Skeletal muscle satellite cell (primary cell): ENCODE data around the gene COBL.
"Not testable (repeated sequence)": the region's sequence is repeated elsewhere in the genome, so short reads cannot be mapped to it uniquely, and the experiment has no call there.

ENCODE experiments used
- H3K27me3 ChIP-seq: 2 replicates; pipeline ENCODE4 v1.7.0; 2013; ENCODE audit warnings: low read length; ENCODE audit not compliant: control insufficient read depth, insufficient read depth
- H3K36me3 ChIP-seq: 2 replicates; pipeline ENCODE4 v1.7.0; 2013; ENCODE audit warnings: mild to moderate bottlenecking, control low read depth, low read length; ENCODE audit not compliant: insufficient read depth
- H3K4me1 ChIP-seq: 2 replicates; pipeline ENCODE4 v1.7.0; 2013; ENCODE audit warnings: low read length; ENCODE audit not compliant: control insufficient read depth, insufficient read depth
- H3K4me2 ChIP-seq: 2 replicates; pipeline ENCODE4 v1.7.0; 2013; ENCODE audit warnings: mild to moderate bottlenecking, low read length
- H3K4me3 ChIP-seq: 2 replicates; pipeline ENCODE4 v1.7.0; 2013; ENCODE audit warnings: low read length
- H3K9ac ChIP-seq: 2 replicates; pipeline ENCODE4 v1.7.0; 2013; ENCODE audit warnings: mild to moderate bottlenecking, low read depth, low read length, moderate library complexity
- H3K9me3 ChIP-seq: replicated peaks from 2 replicates; pipeline ENCODE4 v1.7.0; 2013; ENCODE audit warnings: mild to moderate bottlenecking, control low read depth, low read length

COBL gene

GRCh38 chr7:51222916-51223315, 93.7 kb downstream of the COBL start:
- Histone ChIP-seq H3K4me3 (no peak overlapping the region), H3K9me3 (no peaks in the 10 kb centered on the region), H3K4me2 (no peak overlapping the region), H3K9ac (no peak overlapping the region), H3K4me1 (no peaks in the 10 kb centered on the region), H3K27me3 (no peaks in the 10 kb centered on the region), H3K36me3 (no peaks in the 10 kb centered on the region)

- Histone ChIP-seq H3K4me1 (no peaks in the 10 kb centered on the region), H3K9me3 (no peaks in the 10 kb centered on the region), H3K4me3 (no peak overlapping the region), H3K9ac (no peak overlapping the region), H3K36me3 (no peaks in the 10 kb centered on the region), H3K27me3 (no peaks in the 10 kb centered on the region), H3K4me2 (no peak overlapping the region)
Observed at GRCh38 chr7:51220226-51220625, 96.4 kb downstream of the COBL start.

- H3K27me3 ChIP-seq, result no peaks in the 10 kb centered on the region
- no peak overlapping the region for H3K4me3 ChIP-seq
- no peaks in the 10 kb centered on the region for H3K36me3 ChIP-seq
- H3K9me3 ChIP-seq, result no peaks in the 10 kb centered on the region
- H3K9ac ChIP-seq, result no peak overlapping the region
- no peak overlapping the region for H3K4me2 ChIP-seq
- H3K4me1 ChIP-seq, result no peaks in the 10 kb centered on the region
Observed at GRCh38 chr7:51219261-51219988, 97.2 kb downstream of the COBL start.

- no peaks in the 10 kb centered on the region for H3K9me3 ChIP-seq
- H3K4me2 ChIP-seq, result no peak overlapping the region
- H3K9ac ChIP-seq, result no peak overlapping the region
- H3K4me3 ChIP-seq, result no peak overlapping the region
- H3K4me1 ChIP-seq, result no peaks in the 10 kb centered on the region
- no peaks in the 10 kb centered on the region for H3K27me3 ChIP-seq
- no peaks in the 10 kb centered on the region for H3K36me3 ChIP-seq
Observed at GRCh38 chr7:51217804-51218203, 98.8 kb downstream of the COBL start.

GRCh38 chr7:51214098-51214497, 102.5 kb downstream of the COBL start:
- H3K4me2 ChIP-seq, result no peak overlapping the region
- no peak overlapping the region for H3K9ac ChIP-seq
- H3K9me3 ChIP-seq, result no peaks in the 10 kb centered on the region
- H3K27me3 ChIP-seq, result no peaks in the 10 kb centered on the region
- H3K4me1 ChIP-seq, result peaks cover 4% of the 10 kb centered on the region
- no peaks in the 10 kb centered on the region for H3K36me3 ChIP-seq
- H3K4me3 ChIP-seq, result no peak overlapping the region

- H3K36me3 ChIP-seq, result no peaks in the 10 kb centered on the region
- no peak overlapping the region for H3K9ac ChIP-seq
- no peak overlapping the region for H3K4me3 ChIP-seq
- no peak overlapping the region for H3K4me2 ChIP-seq
- no peaks in the 10 kb centered on the region for H3K9me3 ChIP-seq
- peaks cover 6% of the 10 kb centered on the region for H3K4me1 ChIP-seq
- no peaks in the 10 kb centered on the region for H3K27me3 ChIP-seq
Observed at GRCh38 chr7:51213618-51214017, 103.0 kb downstream of the COBL start.

- Histone ChIP-seq H3K4me2 (no peak overlapping the region), H3K9ac (no peak overlapping the region), H3K4me3 (no peak overlapping the region), H3K4me1 (peaks cover 6% of the 10 kb centered on the region), H3K36me3 (no peaks in the 10 kb centered on the region), H3K9me3 (no peaks in the 10 kb centered on the region), H3K27me3 (no peaks in the 10 kb centered on the region)
Observed at GRCh38 chr7:51210766-51211165, 105.8 kb downstream of the COBL start.

GRCh38 chr7:51209426-51209825, 107.2 kb downstream of the COBL start:
- H3K27me3 ChIP-seq, result no peaks in the 10 kb centered on the region

GRCh38 chr7:51208125-51208524, 108.5 kb downstream of the COBL start:
- H3K36me3 ChIP-seq, H3K4me3 ChIP-seq, H3K9me3 ChIP-seq, H3K9ac ChIP-seq, H3K27me3 ChIP-seq, H3K4me1 ChIP-seq, H3K4me2 ChIP-seq: not testable (repeated sequence)

More at GRCh38 chr7:51209426-51209825, 107.2 kb downstream of the COBL start:
- Histone ChIP-seq H3K4me2 (no peak overlapping the region), H3K9me3 (no peaks in the 10 kb centered on the region), H3K4me1 (peaks cover 6% of the 10 kb centered on the region), H3K9ac (no peak overlapping the region), H3K36me3 (no peaks in the 10 kb centered on the region), H3K4me3 (no peak overlapping the region)

- no peak overlapping the region for H3K4me3 ChIP-seq
- H3K9ac ChIP-seq, result no peak overlapping the region
- H3K9me3 ChIP-seq, result no peaks in the 10 kb centered on the region
- H3K27me3 ChIP-seq, result no peaks in the 10 kb centered on the region
- H3K36me3 ChIP-seq, result no peaks in the 10 kb centered on the region
- H3K4me1 ChIP-seq, result no peaks in the 10 kb centered on the region
- no peak overlapping the region for H3K4me2 ChIP-seq
Observed at GRCh38 chr7:51198654-51199053, 118.0 kb downstream of the COBL start.

GRCh38 chr7:51190969-51191368, 125.6 kb downstream of the COBL start:
- no peaks in the 10 kb centered on the region for H3K36me3 ChIP-seq
- no peak overlapping the region for H3K4me3 ChIP-seq
- peaks cover 3% of the 10 kb centered on the region for H3K27me3 ChIP-seq
- no peaks in the 10 kb centered on the region for H3K4me1 ChIP-seq
- H3K9ac ChIP-seq, result no peak overlapping the region
- H3K9me3 ChIP-seq, result no peaks in the 10 kb centered on the region
- no peak overlapping the region for H3K4me2 ChIP-seq

- Histone ChIP-seq H3K4me2 (no peak overlapping the region), H3K27me3 (peaks cover 3% of the 10 kb centered on the region)
Observed at GRCh38 chr7:51189777-51190176, 126.8 kb downstream of the COBL start.

More at GRCh38 chr7:51189777-51190176, 126.8 kb downstream of the COBL start:
- Histone ChIP-seq H3K9ac (no peak overlapping the region), H3K4me1 (no peaks in the 10 kb centered on the region), H3K4me3 (no peak overlapping the region), H3K36me3 (no peaks in the 10 kb centered on the region), H3K9me3 (no peaks in the 10 kb centered on the region)
